GM21515 (cell line): ENCODE data around the gene TERB1.
"Not testable (repeated sequence)": the region's sequence is repeated elsewhere in the genome, so short reads cannot be mapped to it uniquely, and the experiment has no call there.

Source experiments
- ATAC-seq: cut with Tn5 transposase; IDR thresholded peaks from one replicate; pipeline ENCODE4 v1.9.1; 2021; ENCODE audit not compliant: unreplicated experiment

Gene TERB1

GRCh38 chr16:66830422-66831404 lies 29.3 kb upstream of the TERB1 start, which contains the start of gene NAE1:
NAE1 (minus strand) TSS chr16:66830976; CDS start chr16:66830899, 77 bp downstream.
- ATAC-seq: peak; percentile 80

- no peak for ATAC-seq
Observed at GRCh38 chr16:66824006-66824405, 22.6 kb upstream of the TERB1 start.

- ATAC-seq: no peak
Observed at GRCh38 chr16:66814734-66815133, 13.3 kb upstream of the TERB1 start.

- no peak for ATAC-seq
Observed at GRCh38 chr16:66811043-66811442, 9.7 kb upstream of the TERB1 start.

- ATAC-seq: no peak
Observed at GRCh38 chr16:66810391-66810790, 9.0 kb upstream of the TERB1 start.

- ATAC-seq: no peak
Observed at GRCh38 chr16:66809765-66810164, 8.4 kb upstream of the TERB1 start.

- no peak for ATAC-seq
Observed at GRCh38 chr16:66802159-66802558, 775 bp upstream of the TERB1 start.

- no peak for ATAC-seq
Observed at GRCh38 chr16:66800856-66801255, 528 bp downstream of the TERB1 start.

GRCh38 chr16:66798161-66798560 lies 3.2 kb downstream of the TERB1 start:
- no peak for ATAC-seq

GRCh38 chr16:66793984-66794383 lies 7.4 kb downstream of the TERB1 start:
- not testable (repeated sequence) for ATAC-seq

GRCh38 chr16:66790130-66790733 lies 11.2 kb downstream of the TERB1 start:
- no peak for ATAC-seq

GRCh38 chr16:66787427-66787826 lies 14.0 kb downstream of the TERB1 start:
- ATAC-seq: no peak

- no peak for ATAC-seq
Observed at GRCh38 chr16:66786551-66786950, 14.8 kb downstream of the TERB1 start.

GRCh38 chr16:66776457-66776856 lies 24.9 kb downstream of the TERB1 start:
- ATAC-seq: no peak

GRCh38 chr16:66774981-66775380 lies 26.4 kb downstream of the TERB1 start:
- no peak for ATAC-seq

GRCh38 chr16:66758086-66758485 lies 43.3 kb downstream of the TERB1 start:
- no peak for ATAC-seq

- ATAC-seq: no peak
Observed at GRCh38 chr16:66754819-66755218, 46.6 kb downstream of the TERB1 start.

GRCh38 chr16:66754211-66754610 lies 47.2 kb downstream of the TERB1 start:
- no peak for ATAC-seq

- no peak for ATAC-seq
Observed at GRCh38 chr16:66752958-66753357, 48.4 kb downstream of the TERB1 start.

- ATAC-seq: no peak
Observed at GRCh38 chr16:66752379-66752778, 49.0 kb downstream of the TERB1 start.

- ATAC-seq: no peak
Observed at GRCh38 chr16:66751992-66752322, 49.4 kb downstream of the TERB1 start.

- peak; percentile 90 for ATAC-seq
Observed at GRCh38 chr16:66751303-66751991, 49.9 kb downstream of the TERB1 start, which contains the start of gene DYNC1LI2. DYNC1LI2 (minus strand) TSS chr16:66751609; CDS start chr16:66751591, 18 bp downstream.
